HFFc6 (cell line): Measurements from ENCODE around the gene ARHGAP9. TPM values are rescaled to one million over a fixed set of nuclear protein-coding genes. Genes with fewer than 3 reads are reported as not detected.
"Not testable (repeated sequence)": the region's sequence is repeated elsewhere in the genome, so short reads cannot be mapped to it uniquely, and the experiment has no call there.

Experiments
- DNase-seq: peaks from one replicate; pipeline ENCODE4 v3.0.0-alpha.2; 2018
- H3K27ac Mint-ChIP-seq: 2 replicates; pipeline ENCODE4 v1.8.0; 2020; ENCODE audit warnings: mild to moderate bottlenecking, mixed read lengths
- H3K27me3 Mint-ChIP-seq: 2 replicates; pipeline ENCODE4 v1.8.0; 2021; ENCODE audit warnings: mild to moderate bottlenecking, moderate library complexity, mixed read lengths; ENCODE audit not compliant: insufficient read depth
- H3K36me3 Mint-ChIP-seq: 2 replicates; pipeline ENCODE4 v1.8.0; 2021; ENCODE audit warnings: low read depth, mixed read lengths
- H3K4me1 Mint-ChIP-seq: 2 replicates; pipeline ENCODE4 v1.8.0; 2020; ENCODE audit warnings: low read depth, mixed read lengths
- H3K4me3 Mint-ChIP-seq: 2 replicates; pipeline ENCODE4 v1.8.0; 2020; ENCODE audit warnings: mild to moderate bottlenecking, moderate library complexity, mixed read lengths
- H3K9me3 Mint-ChIP-seq: 2 replicates; pipeline ENCODE4 v1.8.0; 2020; ENCODE audit warnings: mild to moderate bottlenecking, mixed read lengths
- CTCF ChIP-seq: fragments of 200-600 bp; sonication (generic); IDR thresholded peaks from 2 replicates; pipeline ENCODE4 v1.5.0; 2021; ENCODE audit warnings: antibody characterized with exemption, mild to moderate bottlenecking
- total RNA-seq, 6 experiments: library from RNA; stranded (reverse); fragmentation: NEBNext Ultra II Directional; extraction: Animal tissue kit (Norgen Biotek cat#: 25700); gene quantifications; 2 replicates in 1 of 6; 3 replicates in 5 of 6; pipeline ENCODE4 v1.2.3, GENCODE V29; 2021

The ARHGAP9 gene
- total RNA-seq, 6 experiments from 2014 or later = 0.11 to 0.85 (median 0.21) TPM; not detected in 1

- no peak for DNase-seq
- peaks cover 11% of the 10 kb centered on the region; the same call in 1 of the 2 replicates for H3K27me3 Mint-ChIP-seq
These were observed 35.2 kb upstream of the ARHGAP9 start for GRCh38 chr12:57514720-57515407.

DNA sequence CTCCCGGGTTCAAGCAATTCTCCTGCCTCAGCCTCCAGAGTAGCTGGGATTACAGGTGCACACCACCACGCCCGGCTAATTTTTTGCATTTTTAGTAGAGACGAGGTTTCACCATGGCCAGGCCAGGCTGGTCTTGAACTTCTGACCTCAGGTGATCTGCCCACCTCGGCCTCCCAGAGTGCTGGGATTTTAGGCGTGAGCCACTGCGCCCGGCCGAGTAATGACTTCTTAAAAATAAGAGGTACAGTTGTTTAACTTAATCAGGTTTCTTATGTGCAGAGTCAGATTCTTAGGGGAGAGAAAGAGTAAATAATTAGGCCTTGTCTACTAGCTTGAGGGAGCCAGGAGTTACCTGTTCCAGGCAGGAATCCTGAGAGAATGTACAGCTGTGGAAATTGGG is 34.6 kb upstream of the ARHGAP9 start:
- Mint-ChIP-seq H3K27me3 (peaks cover 11% of the 10 kb centered on the region; the same call in 1 of the 2 replicates), H3K36me3 (peaks cover 69% of the 10 kb centered on the region), H3K27ac (peak overlapping the region; percentile 40), H3K4me1 (peaks cover 33% of the 10 kb centered on the region)
- H3K9me3 Mint-ChIP-seq, H3K4me3 Mint-ChIP-seq, DNase-seq: not testable (repeated sequence)

More at GRCh38 chr12:57514720-57515407, 35.2 kb upstream of the ARHGAP9 start:
- Mint-ChIP-seq H3K4me1 (peaks cover 36% of the 10 kb centered on the region), H3K4me3 (no peak overlapping the region), H3K9me3 (no peaks in the 10 kb centered on the region), H3K36me3 (peaks cover 70% of the 10 kb centered on the region), H3K27ac (peak overlapping the region; percentile 24; the same call in 1 of the 2 replicates)
- no peak for TF ChIP-seq CTCF

GRCh38 chr12:57513677-57514076 is 34.0 kb upstream of the ARHGAP9 start:
- not testable (repeated sequence) for H3K4me3 Mint-ChIP-seq, H3K9me3 Mint-ChIP-seq, H3K27ac Mint-ChIP-seq, DNase-seq
- peaks cover 68% of the 10 kb centered on the region for H3K36me3 Mint-ChIP-seq
- peaks cover 11% of the 10 kb centered on the region; the same call in 1 of the 2 replicates for H3K27me3 Mint-ChIP-seq
- H3K4me1 Mint-ChIP-seq = peaks cover 28% of the 10 kb centered on the region

GRCh38 chr12:57513266-57513665 is 33.6 kb upstream of the ARHGAP9 start:
- DNase-seq = no peak
- Mint-ChIP-seq H3K4me3 (no peak overlapping the region), H3K27ac (no peak overlapping the region; the same call in 1 of the 2 replicates), H3K9me3 (no peaks in the 10 kb centered on the region), H3K4me1 (peaks cover 23% of the 10 kb centered on the region), H3K27me3 (peaks cover 11% of the 10 kb centered on the region; the same call in 1 of the 2 replicates), H3K36me3 (peaks cover 64% of the 10 kb centered on the region)
- no peak for TF ChIP-seq CTCF

- DNase-seq = no peak
- no peaks in the 10 kb centered on the region for H3K9me3 Mint-ChIP-seq
- H3K4me1 Mint-ChIP-seq = peaks cover 17% of the 10 kb centered on the region
- H3K4me3 Mint-ChIP-seq = no peak overlapping the region
- peaks cover 59% of the 10 kb centered on the region for H3K36me3 Mint-ChIP-seq
- TF ChIP-seq CTCF = no peak
- H3K27ac Mint-ChIP-seq = peak overlapping the region; percentile 25; the same call in 1 of the 2 replicates
- H3K27me3 Mint-ChIP-seq = peaks cover 11% of the 10 kb centered on the region; the same call in 1 of the 2 replicates
These were observed 33.0 kb upstream of the ARHGAP9 start for GRCh38 chr12:57512665-57513064.

GRCh38 chr12:57511588-57512325 is 32.1 kb upstream of the ARHGAP9 start:
- DNase-seq = no peak
- Mint-ChIP-seq H3K9me3 (no peaks in the 10 kb centered on the region), H3K4me3 (no peak overlapping the region), H3K4me1 (peaks cover 8% of the 10 kb centered on the region), H3K27ac (peak overlapping the region; percentile 25; the same call in 1 of the 2 replicates), H3K36me3 (peaks cover 50% of the 10 kb centered on the region), H3K27me3 (peaks cover 11% of the 10 kb centered on the region; the same call in 1 of the 2 replicates)
- no peak for TF ChIP-seq CTCF
